COLO829 (cell line): ENCODE data around the gene MIEF1.

Experiments used
- DNase-seq: peaks from one replicate; pipeline ENCODE4 v3.0.0; 2012; ENCODE audit warnings: low spot score

MIEF1 gene

DNA sequence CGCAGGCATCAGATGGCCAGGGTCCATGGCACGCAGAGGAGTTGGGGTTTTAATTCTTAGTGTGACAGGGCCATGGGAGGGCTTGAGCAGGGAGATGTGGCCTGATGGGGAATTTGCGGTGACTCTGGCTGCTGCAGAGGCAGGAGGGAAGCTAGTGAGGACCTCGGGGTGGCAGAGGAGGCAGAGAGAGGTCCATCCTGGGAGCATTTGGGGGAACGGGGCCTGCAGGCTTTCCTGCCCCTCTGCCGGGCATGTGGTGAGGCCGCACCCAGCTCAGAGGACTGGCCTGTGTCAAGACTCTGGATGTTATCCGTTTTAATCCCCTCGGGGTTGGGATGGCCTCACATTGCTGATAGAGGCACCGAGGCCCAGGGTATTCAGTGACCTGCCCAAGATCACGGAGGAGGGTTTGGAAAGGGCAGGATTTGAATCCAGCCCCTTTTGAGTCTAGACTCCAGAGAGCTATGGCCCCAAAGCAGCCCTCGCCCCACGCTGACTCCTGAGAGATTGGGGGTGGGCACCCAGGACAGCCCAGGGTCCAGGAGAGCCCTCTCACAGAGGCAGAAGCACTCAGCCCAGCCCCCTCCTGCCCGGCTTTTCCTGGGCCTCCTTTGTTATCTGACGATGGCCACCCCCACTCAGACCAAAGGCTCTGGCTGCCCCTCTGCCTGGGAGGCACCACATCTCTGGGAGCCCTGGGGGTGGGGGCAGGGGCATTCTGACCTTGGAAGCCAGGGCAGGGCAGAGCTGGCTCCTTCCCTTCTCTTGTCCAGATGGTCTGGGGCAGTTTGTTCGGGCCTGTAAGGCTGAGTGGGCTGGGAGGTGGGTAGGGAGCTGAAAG lies 31.4 kb upstream of the MIEF1 start:
- DNase-seq = no peak

DNA sequence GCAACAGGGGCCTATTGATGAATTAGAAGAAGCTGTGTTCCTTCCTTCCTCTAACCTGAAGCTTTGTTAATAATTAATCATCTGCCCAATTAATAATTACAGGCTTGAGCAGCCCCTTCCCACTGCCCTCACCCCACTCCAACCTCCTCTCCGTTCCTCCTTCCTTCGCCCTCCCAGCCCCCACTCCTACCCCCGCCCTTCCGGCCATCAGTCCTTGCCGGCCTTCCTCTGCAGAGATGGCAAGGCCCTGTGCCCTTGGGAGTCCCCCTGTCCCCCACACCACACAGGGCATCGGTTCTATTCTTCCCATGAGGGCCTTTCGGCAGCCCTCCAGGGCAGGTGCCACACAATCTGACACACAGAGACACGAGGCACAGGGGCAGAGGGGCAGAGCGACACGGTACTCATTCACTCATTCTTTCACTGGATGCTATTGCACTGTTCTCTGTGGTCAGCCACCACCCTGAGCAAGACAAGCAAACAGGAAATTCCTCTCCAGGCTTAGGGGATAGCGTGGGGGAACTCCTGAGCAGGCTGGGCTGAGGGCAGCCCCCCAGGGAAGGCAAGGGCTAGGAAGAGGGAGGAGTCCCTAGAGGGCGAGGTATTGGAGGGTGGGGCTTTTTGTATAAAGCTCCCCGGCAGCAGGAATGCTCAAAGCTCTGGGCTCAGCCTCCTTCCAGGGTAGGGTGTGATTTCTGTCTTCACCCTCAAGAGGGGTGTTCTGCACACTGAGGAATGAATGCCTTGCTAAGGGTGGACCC lies 30.5 kb upstream of the MIEF1 start:
- DNase-seq = no peak

DNA sequence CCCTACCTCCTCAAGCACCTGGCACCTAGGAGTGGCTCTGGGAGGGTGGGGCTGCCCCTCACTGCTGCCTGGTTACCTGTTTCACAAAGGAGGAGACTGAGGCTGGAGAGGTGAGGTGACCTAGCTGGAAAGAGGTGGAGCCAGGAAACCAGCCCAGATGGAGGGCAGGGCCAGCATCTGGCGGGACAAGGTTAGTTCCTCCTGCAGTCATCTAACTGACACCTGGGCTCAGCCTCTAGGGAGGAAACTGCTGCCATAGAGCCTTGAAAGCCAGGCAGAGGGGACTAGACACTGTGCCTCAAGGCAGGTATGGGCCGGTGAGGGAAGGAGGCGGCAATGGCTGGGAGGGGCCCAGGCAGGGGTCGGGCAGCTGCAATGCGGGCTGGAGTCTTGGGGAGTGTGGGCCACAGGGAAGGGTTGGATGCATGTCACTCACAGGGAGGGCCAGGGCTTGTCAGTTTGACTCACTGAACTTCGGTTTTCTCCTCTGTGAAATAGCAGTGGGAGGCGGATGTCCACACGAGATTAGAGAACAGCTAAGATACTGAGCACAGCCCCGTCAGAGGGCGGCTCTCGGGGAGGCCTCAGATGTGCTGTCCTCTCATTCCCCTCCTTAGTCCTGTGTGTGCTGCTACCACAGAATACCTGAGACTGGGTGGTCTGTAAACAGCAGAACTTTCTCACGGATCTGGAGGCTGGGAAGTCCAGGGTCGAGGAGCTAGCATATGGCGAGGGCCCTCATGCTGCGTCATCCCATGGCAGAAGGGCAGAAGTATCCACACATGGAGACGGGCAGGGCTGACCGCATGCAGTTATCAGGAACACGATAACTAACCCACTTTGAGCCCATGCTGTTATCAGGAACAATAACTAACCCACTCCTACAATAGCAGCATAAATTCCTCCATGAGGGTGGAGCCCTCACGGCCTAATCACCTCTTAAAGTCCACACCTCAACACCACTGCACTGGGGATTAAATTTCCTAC lies 29.2 kb upstream of the MIEF1 start:
- DNase-seq = no peak

DNA sequence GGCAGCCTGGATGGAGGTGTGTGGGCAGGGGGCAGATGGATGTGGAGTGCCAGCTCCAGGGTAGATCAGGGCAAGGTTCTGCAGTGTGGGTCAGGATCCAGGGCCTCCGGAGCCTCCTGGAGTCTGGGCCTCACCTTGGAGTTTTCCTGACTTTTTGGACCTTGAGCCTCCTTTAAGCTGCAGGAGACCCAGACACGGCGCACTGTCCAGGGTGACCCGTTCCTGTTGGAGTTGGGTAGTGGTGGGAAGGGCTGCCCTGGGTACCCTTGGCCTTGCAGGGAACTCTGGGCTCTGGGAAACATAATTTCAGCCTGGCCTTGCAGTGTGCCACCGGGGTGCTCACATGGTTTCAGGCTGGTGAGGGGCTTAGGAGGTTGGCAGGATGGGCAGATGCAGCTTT lies 28.2 kb upstream of the MIEF1 start:
- no peak for DNase-seq

DNA sequence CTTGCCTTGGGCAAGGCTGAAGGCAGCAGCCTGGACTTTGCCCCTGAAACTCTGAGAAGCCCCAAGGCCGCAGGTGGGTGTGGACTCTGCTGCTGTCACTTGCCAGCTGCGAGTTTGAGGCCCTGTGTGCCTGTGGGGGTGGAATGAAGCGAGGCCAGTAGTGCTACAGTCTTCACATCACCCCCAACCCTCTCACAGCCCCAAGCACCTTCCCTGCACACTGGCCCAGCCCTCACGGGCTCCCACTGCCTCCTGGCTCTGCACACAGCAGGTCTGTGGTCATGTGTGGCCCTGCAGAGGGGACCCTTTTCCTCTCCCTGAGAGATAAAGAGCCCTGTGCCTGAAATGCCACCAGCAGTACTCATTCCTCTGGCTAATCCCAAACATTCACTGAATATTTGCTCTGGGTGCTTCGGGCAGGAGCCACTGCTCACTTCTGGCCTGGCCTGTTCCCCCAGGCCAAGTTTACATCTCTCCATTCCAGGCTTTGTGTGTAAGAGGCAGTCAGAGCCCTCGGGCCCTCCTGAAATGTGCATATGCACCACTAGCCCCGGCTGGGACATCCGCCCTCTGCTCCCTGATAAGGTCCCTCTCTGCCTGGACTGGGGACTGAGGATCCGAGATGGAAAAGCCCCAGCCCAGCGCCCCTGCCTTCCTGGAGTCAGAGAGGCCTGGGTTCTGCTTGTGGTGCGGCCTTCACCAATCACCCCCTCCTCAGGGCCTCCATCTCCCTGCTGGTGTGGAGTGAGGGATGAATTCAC lies 27.6 kb upstream of the MIEF1 start:
- no peak for DNase-seq

DNA sequence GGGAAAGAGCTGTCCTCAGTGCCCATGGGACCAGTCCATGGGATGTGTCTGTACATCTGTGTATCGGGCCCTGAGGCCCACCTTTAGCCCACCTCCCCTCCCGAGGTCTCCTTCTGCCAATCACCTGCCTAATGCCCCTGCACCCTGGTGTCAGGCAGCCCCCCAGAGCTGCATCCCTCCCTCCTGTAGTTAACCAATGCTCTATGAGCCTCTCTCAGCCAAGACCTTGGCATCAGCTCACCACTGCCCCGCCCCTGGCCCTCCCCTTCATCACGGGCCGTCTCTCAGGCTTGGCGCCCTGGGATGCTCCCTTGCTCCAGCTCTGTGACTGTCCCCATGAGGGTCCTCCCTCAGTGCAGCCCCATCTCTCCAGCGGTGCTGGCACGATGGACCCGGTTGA lies 26.8 kb upstream of the MIEF1 start:
- DNase-seq = no peak

DNA sequence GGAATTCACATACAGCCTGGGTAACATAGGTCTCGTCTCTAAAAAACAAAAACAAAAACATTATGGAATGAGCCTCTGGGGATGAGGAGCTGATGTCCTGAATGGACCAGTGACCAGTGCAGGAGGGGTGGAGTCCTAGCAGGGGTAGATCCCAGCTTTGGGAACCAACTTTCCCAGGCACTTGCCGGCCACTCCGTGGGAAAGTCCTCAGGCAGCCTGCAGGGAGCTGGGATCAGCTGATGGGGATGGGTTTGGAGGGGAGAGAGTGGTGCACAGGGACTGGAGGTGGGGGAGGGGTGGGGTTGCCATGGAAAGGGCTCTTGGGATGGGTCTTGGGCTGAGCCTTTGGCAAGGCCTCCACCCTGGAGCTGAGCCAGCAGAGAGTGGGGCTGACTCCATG lies 26.2 kb upstream of the MIEF1 start:
- DNase-seq = no peak

DNA sequence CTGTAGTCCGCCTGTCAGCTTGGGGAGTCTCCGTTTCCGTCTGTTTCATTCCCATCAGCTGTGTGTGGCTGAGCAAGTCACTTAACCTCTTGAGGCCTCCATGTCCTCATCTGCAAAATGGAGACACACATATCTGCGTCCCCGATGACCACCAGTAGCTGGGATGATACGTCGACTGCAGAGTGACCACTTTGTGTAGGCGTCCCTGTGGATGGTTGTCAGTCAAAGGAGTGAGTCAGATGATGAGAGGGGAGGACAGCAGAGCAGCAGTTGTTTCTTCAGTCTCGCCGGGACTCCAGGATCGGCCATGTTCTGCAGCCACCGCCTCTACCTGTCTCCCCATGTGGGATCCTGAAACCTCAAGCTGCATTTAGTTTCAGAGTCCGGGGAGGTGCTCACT lies 25.4 kb upstream of the MIEF1 start:
- no peak for DNase-seq

GRCh38 chr22:39477542-39477941 lies 24.5 kb upstream of the MIEF1 start:
- DNase-seq = no peak

DNA sequence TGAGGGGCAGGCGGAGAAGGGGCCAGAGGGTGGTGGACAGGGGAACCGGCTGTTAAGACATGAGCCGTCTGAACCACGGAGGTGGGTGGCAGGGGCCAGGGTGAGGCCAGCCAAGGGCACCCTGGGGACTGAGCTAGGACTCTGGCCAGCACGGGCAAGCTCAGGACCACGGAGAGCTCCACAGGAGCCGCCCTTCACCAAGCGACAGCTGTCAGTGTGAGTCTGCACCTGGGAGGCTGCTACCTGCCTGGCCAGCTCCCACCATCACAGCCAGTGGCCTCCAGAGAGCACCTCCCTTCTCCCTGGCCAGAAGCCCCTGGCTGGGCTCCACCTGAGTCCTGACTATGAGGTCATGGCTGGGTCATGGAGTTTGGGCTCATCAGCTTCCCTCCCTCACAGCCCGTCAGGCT lies 23.6 kb upstream of the MIEF1 start:
- DNase-seq = peak; percentile 35

- DNase-seq = no peak
Observed at GRCh38 chr22:39479254-39479653, 22.8 kb upstream of the MIEF1 start.

DNA sequence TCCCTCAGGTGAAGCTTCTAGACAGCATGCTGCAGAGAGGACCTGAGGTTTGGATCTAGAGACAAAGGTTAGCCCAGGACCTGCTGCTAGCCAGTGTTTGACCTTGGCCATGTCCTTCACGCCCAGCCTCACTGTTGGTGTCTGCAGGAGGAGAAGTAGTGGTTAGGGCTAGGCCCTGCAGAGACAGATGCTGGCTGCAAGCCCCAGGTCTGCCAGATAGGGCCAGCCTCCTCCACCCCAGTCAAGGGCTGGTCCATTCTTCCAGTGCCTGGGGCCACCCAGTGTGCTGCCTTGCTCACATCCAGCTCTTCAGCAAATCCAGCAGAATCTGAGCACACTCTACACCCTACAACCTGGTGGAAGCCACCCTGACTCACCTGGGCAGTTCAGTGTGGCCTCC lies 21.5 kb upstream of the MIEF1 start:
- DNase-seq = no peak

- DNase-seq = no peak
Observed at GRCh38 chr22:39481054-39481453, 21.0 kb upstream of the MIEF1 start.

GRCh38 chr22:39481595-39481994 lies 20.5 kb upstream of the MIEF1 start:
- no peak for DNase-seq

- DNase-seq = no peak
Observed at GRCh38 chr22:39482768-39483167, 19.3 kb upstream of the MIEF1 start.

- DNase-seq = no peak
Observed at GRCh38 chr22:39486951-39487825, 14.9 kb upstream of the MIEF1 start.

DNA sequence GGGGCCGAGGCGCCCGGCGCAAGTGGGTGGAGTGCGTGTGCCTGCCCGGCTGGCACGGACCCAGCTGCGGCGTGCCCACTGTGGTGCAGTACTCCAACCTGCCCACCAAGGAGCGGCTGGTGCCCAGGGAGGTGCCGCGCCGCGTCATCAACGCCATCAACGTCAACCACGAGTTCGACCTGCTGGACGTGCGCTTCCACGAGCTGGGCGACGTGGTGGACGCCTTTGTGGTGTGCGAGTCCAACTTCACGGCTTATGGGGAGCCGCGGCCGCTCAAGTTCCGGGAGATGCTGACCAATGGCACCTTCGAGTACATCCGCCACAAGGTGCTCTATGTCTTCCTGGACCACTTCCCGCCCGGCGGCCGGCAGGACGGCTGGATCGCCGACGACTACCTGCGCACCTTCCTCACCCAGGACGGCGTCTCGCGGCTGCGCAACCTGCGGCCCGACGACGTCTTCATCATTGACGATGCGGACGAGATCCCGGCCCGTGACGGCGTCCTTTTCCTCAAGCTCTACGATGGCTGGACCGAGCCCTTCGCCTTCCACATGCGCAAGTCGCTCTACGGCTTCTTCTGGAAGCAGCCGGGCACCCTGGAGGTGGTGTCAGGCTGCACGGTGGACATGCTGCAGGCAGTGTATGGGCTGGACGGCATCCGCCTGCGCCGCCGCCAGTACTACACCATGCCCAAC lies 14.1 kb upstream of the MIEF1 start:
- no peak for DNase-seq

GRCh38 chr22:39488563-39489083 lies 13.5 kb upstream of the MIEF1 start:
- no peak for DNase-seq
